HG02623 (cell line): Measurements from ENCODE around the gene SLC39A1.

Source experiments
- ATAC-seq: cut with Tn5 transposase; IDR thresholded peaks from one replicate; pipeline ENCODE4 v1.9.1; 2021; ENCODE audit warnings: moderate library complexity; ENCODE audit not compliant: unreplicated experiment

SLC39A1 gene

GRCh38 chr1:153977250-153978240 is 14.2 kb upstream of the SLC39A1 start, which contains the start of gene JTB:
Gene JTB, minus strand, starts transcription at chr1:153977674. Its CDS starts 422 bp downstream, at chr1:153977252.
- ATAC-seq, result no peak

GRCh38 chr1:153976819-153977249 is 13.5 kb upstream of the SLC39A1 start:
- no peak for ATAC-seq

GRCh38 chr1:153973525-153973924 is 10.2 kb upstream of the SLC39A1 start:
- no peak for ATAC-seq

- no peak for ATAC-seq
These were observed 9.7 kb upstream of the SLC39A1 start for GRCh38 chr1:153973071-153973470.

GRCh38 chr1:153970346-153970745 is 7.0 kb upstream of the SLC39A1 start:
- no peak for ATAC-seq

GRCh38 chr1:153968972-153969371 is 5.6 kb upstream of the SLC39A1 start:
- ATAC-seq, result no peak

GRCh38 chr1:153968408-153968807 is 5.1 kb upstream of the SLC39A1 start:
- ATAC-seq, result no peak

- ATAC-seq, result no peak
These were observed 4.6 kb upstream of the SLC39A1 start for GRCh38 chr1:153968000-153968363.

- ATAC-seq, result peak; percentile 59
These were observed 4.0 kb upstream of the SLC39A1 start, which contains the start of gene CREB3L4 for GRCh38 chr1:153967107-153967999. Gene CREB3L4, plus strand, starts transcription at chr1:153967902. Its CDS starts 624 bp downstream, at chr1:153968526.

- ATAC-seq, result no peak
These were observed 554 bp upstream of the SLC39A1 start for GRCh38 chr1:153963850-153964331.

- no peak for ATAC-seq
These were observed 978 bp downstream of the SLC39A1 start for GRCh38 chr1:153962088-153963029.

GRCh38 chr1:153961421-153961820 is 1.9 kb downstream of the SLC39A1 start:
- ATAC-seq, result no peak

- ATAC-seq, result no peak
These were observed 3.1 kb downstream of the SLC39A1 start for GRCh38 chr1:153960206-153960605.

- no peak for ATAC-seq
These were observed 3.9 kb downstream of the SLC39A1 start for GRCh38 chr1:153959454-153959853.

GRCh38 chr1:153958961-153959260 is 4.4 kb downstream of the SLC39A1 start:
- no peak for ATAC-seq

GRCh38 chr1:153958111-153958960 is 5.0 kb downstream of the SLC39A1 start, which contains the start of gene CRTC2:
Gene CRTC2, minus strand, starts transcription at chr1:153958612. Its CDS starts 115 bp downstream, at chr1:153958497.
- peak; percentile 79 for ATAC-seq

- no peak for ATAC-seq
These were observed 5.6 kb downstream of the SLC39A1 start for GRCh38 chr1:153957744-153958110.

GRCh38 chr1:153956997-153957715 is 6.2 kb downstream of the SLC39A1 start:
- ATAC-seq, result no peak

- no peak for ATAC-seq
These were observed 8.5 kb downstream of the SLC39A1 start for GRCh38 chr1:153954826-153955225.
